HG03457 (cell line): ENCODE results near the gene PARD3B.

Experiments
- ATAC-seq: cut with Tn5 transposase; IDR thresholded peaks from one replicate; pipeline ENCODE4 v1.9.1; 2021; ENCODE audit warnings: moderate number of reproducible peaks; ENCODE audit not compliant: unreplicated experiment

Gene PARD3B

GRCh38 chr2:205089958-205090357, 544.7 kb downstream of the PARD3B start:
- ATAC-seq = no peak

- ATAC-seq = no peak
These were observed 546.1 kb downstream of the PARD3B start for GRCh38 chr2:205091411-205091810.

- ATAC-seq = no peak
These were observed 548.8 kb downstream of the PARD3B start for GRCh38 chr2:205094031-205094430.

- ATAC-seq = no peak
These were observed 558.4 kb downstream of the PARD3B start for GRCh38 chr2:205103699-205104098.

GRCh38 chr2:205107810-205108209, 562.5 kb downstream of the PARD3B start:
- no peak for ATAC-seq

GRCh38 chr2:205115511-205115910, 570.2 kb downstream of the PARD3B start:
- ATAC-seq = no peak

- no peak for ATAC-seq
These were observed 571.9 kb downstream of the PARD3B start for GRCh38 chr2:205117125-205117524.

- no peak for ATAC-seq
These were observed 573.9 kb downstream of the PARD3B start for GRCh38 chr2:205119136-205119535.

GRCh38 chr2:205128726-205129125, 583.5 kb downstream of the PARD3B start:
- no peak for ATAC-seq

GRCh38 chr2:205129531-205129930, 584.3 kb downstream of the PARD3B start:
- ATAC-seq = no peak

- ATAC-seq = no peak
These were observed 585.0 kb downstream of the PARD3B start for GRCh38 chr2:205130111-205130829.

- ATAC-seq = no peak
These were observed 588.3 kb downstream of the PARD3B start for GRCh38 chr2:205133544-205133943.

GRCh38 chr2:205138735-205139134, 593.5 kb downstream of the PARD3B start:
- no peak for ATAC-seq

- no peak for ATAC-seq
These were observed 594.7 kb downstream of the PARD3B start for GRCh38 chr2:205139822-205140463.

GRCh38 chr2:205141381-205141780, 596.1 kb downstream of the PARD3B start:
- no peak for ATAC-seq

- no peak for ATAC-seq
These were observed 600.6 kb downstream of the PARD3B start for GRCh38 chr2:205145888-205146287.

GRCh38 chr2:205148755-205149154, 603.5 kb downstream of the PARD3B start:
- ATAC-seq = no peak

GRCh38 chr2:205156457-205156856, 611.2 kb downstream of the PARD3B start:
- ATAC-seq = no peak

GRCh38 chr2:205158404-205158803, 613.1 kb downstream of the PARD3B start:
- ATAC-seq = no peak

- ATAC-seq = no peak
These were observed 616.0 kb downstream of the PARD3B start for GRCh38 chr2:205161156-205161839.

- ATAC-seq = no peak
These were observed 621.5 kb downstream of the PARD3B start for GRCh38 chr2:205166745-205167144.

GRCh38 chr2:205169012-205169411, 623.7 kb downstream of the PARD3B start:
- no peak for ATAC-seq
